Fibroblast of lung (primary cell): ENCODE measurements around the gene MAP3K3.

Experiments used
- CTCF ChIP-seq, 2 donors: IDR thresholded peaks in 1 of 2; conservative IDR thresholded peaks in 1 of 2; 1 replicate in 1 of 2; 2 replicates in 1 of 2; pipeline ENCODE4 v1.5.1; 2011 to 2012; ENCODE audit warnings: low read length in 2 of 2, control low read depth in 1 of 2, inconsistent platforms in 1 of 2, low read depth in 1 of 2, mild to moderate bottlenecking in 1 of 2
- EZH2 ChIP-seq: IDR thresholded peaks from 2 replicates; pipeline ENCODE4 v1.5.1; 2012; ENCODE audit warnings: low read length, control low read depth, mild to moderate bottlenecking; ENCODE audit errors: missing control alignments

GRCh38 chr17:63740464-63741142, 118.4 kb downstream of the MAP3K3 start:
- TF ChIP-seq CTCF (conservative IDR thresholded peaks at IDR 0.05 in 1 of 2, IDR thresholded peaks at IDR 0.05 in 1 of 2; ENCODE audit: low read depth in 1 of 2, low read length in 2 of 2) (no peak), EZH2 (no peak)
